ENCODE results near the gene TCOF1.

- TF ChIP-seq POLR2AphosphoS5 (IDR thresholded peaks at IDR 0.05; ENCODE audit: low read depth) (no peak), CREB1 (CRISPR knock-in tag; IDR thresholded peaks at IDR 0.05; ENCODE audit: low read depth) (no peak), CTCF (conservative IDR thresholded peaks at IDR 0.05; ENCODE audit: low read depth in 2 of 2) (no peak), EZH2 (IDR thresholded peaks at IDR 0.05; ENCODE audit: low read depth, unreplicated experiment) (no peak), EZH2phosphoT487 (IDR thresholded peaks at IDR 0.05; ENCODE audit: unreplicated experiment) (no peak), REST (IDR thresholded peaks at IDR 0.05; ENCODE audit: unreplicated experiment) (no peak), ZNF331 (CRISPR knock-in tag; IDR thresholded peaks at IDR 0.05; ENCODE audit: low read depth) (no peak), NANOG (IDR thresholded peaks at IDR 0.05; ENCODE audit: borderline replicate concordance) (no peak), ETS1 (IDR thresholded peaks at IDR 0.05) (no peak)
Measured at GRCh38 chr5:150342583-150342982, 14.9 kb upstream of the TCOF1 start.

Measured in GM23338 (cell line).